HepG2 (cell line): ENCODE measurements around the gene COL13A1. TPM values are rescaled to one million over a fixed set of nuclear protein-coding genes. Genes with fewer than 3 reads are reported as not detected.
A peak's percentile ranks its signal among the peaks of the same experiment; 100 is the strongest.

Experiments used
- ATAC-seq: fragments of 200-7000 bp; cut with Tn5 transposase; 3 replicates; pipeline ENCODE4 v1.9.1; 2020; ENCODE audit warnings: mild to moderate bottlenecking, moderate library complexity
- BruUV-seq: library from RNA; stranded (reverse); fragments of 400-500 nt; replicated peaks from 2 replicates; lab custom pipeline; 2021; lab: Mats Ljungman, UMichigan
- CTCF ChIA-PET: fragments of 300-600 bp; formaldehyde crosslinking; extraction: SDS; loops from one replicate; lab custom pipeline; 2021; ENCODE audit warnings: low total read pairs, inconsistent platforms, low intra/inter-chr PET ratio; lab: Yijun Ruan, JAX
- POLR2A ChIA-PET: fragments of 350-600 bp; sonication (Branson Sonifier 250); formaldehyde crosslinking; loops from one replicate; lab custom pipeline; 2020; ENCODE audit warnings: antibody characterized with exemption, inconsistent platforms; lab: Yijun Ruan, JAX
- DNase-seq: peaks from one replicate; pipeline ENCODE4 v3.0.0-alpha.2; 2015; ENCODE audit warnings: low spot score
- FAIRE-seq: peaks from 3 replicates; lab custom pipeline; 2011; peaks lifted over from hg19 to GRCh38; lab: Jason Lieb, UNC
- H2AFZ ChIP-seq: one replicate; pipeline ENCODE4 v1.6.1; 2011; ENCODE audit warnings: low read length, inconsistent platforms
- H3K27ac ChIP-seq: fragments of 300-600 bp; 3 replicates; pipeline ENCODE4 v1.8.0; 2011; ENCODE audit warnings: mixed run types, mild to moderate bottlenecking, mixed read lengths, low read length, inconsistent platforms; ENCODE audit not compliant: insufficient read depth; ENCODE audit errors: extremely low read length
- H3K27me3 ChIP-seq, 2 experiments: fragments of 200-600 bp in 1 of 2; 2 replicates in 1 of 2; 3 replicates in 1 of 2; pipeline versions ENCODE4 v1.6.0 to v1.8.0; 2011; ENCODE audit warnings: low read length in 2 of 2, mild to moderate bottlenecking in 2 of 2, moderate library complexity in 2 of 2, inconsistent platforms in 1 of 2; ENCODE audit not compliant: insufficient read depth in 2 of 2, control insufficient read depth in 1 of 2
- H3K36me3 ChIP-seq, 2 experiments: fragments of 200-600 bp in 1 of 2; replicated peaks in 1 of 2; 2 replicates in 1 of 2; 3 replicates in 1 of 2; pipeline versions ENCODE4 v1.5.1 to v1.8.0; 2011; ENCODE audit warnings: low read length in 2 of 2, inconsistent platforms in 1 of 2; ENCODE audit not compliant: insufficient read depth in 2 of 2, control insufficient read depth in 1 of 2
- H3K4me1 ChIP-seq: 2 replicates; pipeline ENCODE4 v1.5.1; 2012; ENCODE audit warnings: low read length, inconsistent platforms; ENCODE audit not compliant: insufficient read depth
- H3K4me2 ChIP-seq: 2 replicates; pipeline ENCODE4 v1.6.0; 2011; ENCODE audit warnings: low read depth, low read length, inconsistent platforms
- H3K4me3 ChIP-seq, 3 experiments: fragments of 200-600 bp in 1 of 3; sonication (generic), shearing (Covaris generic) in 1 of 3; replicated peaks in 1 of 3; 2 replicates each; pipeline ENCODE4 v1.5.1; 2011 to 2016; ENCODE audit warnings: low read length in 3 of 3, inconsistent platforms in 2 of 3, low read depth in 2 of 3, mild to moderate bottlenecking in 2 of 3, control low read depth in 1 of 3, mixed read lengths in 1 of 3; ENCODE audit not compliant: insufficient read depth in 1 of 3
- H3K79me2 ChIP-seq: one replicate; pipeline ENCODE4 v1.6.1; 2011; ENCODE audit warnings: low read length, inconsistent platforms; ENCODE audit not compliant: insufficient read depth
- H3K9ac ChIP-seq: 2 replicates; pipeline ENCODE4 v1.6.0; 2011; ENCODE audit warnings: mild to moderate bottlenecking, low read depth, low read length, inconsistent platforms; ENCODE audit not compliant: insufficient read depth
- H3K9me3 ChIP-seq: 2 replicates; pipeline ENCODE4 v1.5.1; 2012; ENCODE audit warnings: mild to moderate bottlenecking, low read length
- H4K20me1 ChIP-seq: 2 replicates; pipeline ENCODE4 v1.6.0; 2011; ENCODE audit warnings: inconsistent platforms, mild to moderate bottlenecking, low read length, moderate library complexity; ENCODE audit not compliant: insufficient read depth
- EED ChIP-seq: sonication (generic); formaldehyde crosslinking; IDR thresholded peaks from 2 replicates; pipeline ENCODE4 v1.5.0; 2020; ENCODE audit warnings: mild to moderate bottlenecking, missing genetic modification reagents
- NR3C1 ChIP-seq: sonication (generic); formaldehyde crosslinking; IDR thresholded peaks from 2 replicates; pipeline ENCODE4 v1.4.0; 2020; ENCODE audit warnings: missing genetic modification reagents
- POLR2AphosphoS2 ChIP-seq: IDR thresholded peaks from 2 replicates; pipeline ENCODE4 v1.6.1; 2011; ENCODE audit warnings: low read depth, low read length, improper control_type of control experiment
- SMC3 ChIP-seq: IDR thresholded peaks from 2 replicates; pipeline ENCODE4 v1.6.1; 2011; ENCODE audit warnings: low read length, improper control_type of control experiment
- STAG1 ChIP-seq: sonication (generic); formaldehyde crosslinking; IDR thresholded peaks from 2 replicates; pipeline ENCODE4 v1.4.0; 2020; ENCODE audit warnings: missing genetic modification reagents
- XRCC5 ChIP-seq: fragments of 200-400 bp; formaldehyde crosslinking; optimal IDR thresholded peaks from 2 replicates; pipeline ENCODE3; 2017; ENCODE audit warnings: mild to moderate bottlenecking, low read length
- ZNF720 ChIP-seq: sonication (generic); formaldehyde crosslinking; IDR thresholded peaks from 2 replicates; pipeline ENCODE4 v1.4.0; 2020; ENCODE audit warnings: missing genetic modification reagents
- WGBS: methylation state at CpG from one replicate; pipeline ENCODE4 v1.1.6; 2017; ENCODE audit warnings: low lambda C conversion rate; 5-methylcytosine and 5-hydroxymethylcytosine counted together
- in situ Hi-C: cut with HindIII; loops from 2 replicates; pipeline ENCODE4 v1.10.0; 2017; ENCODE audit warnings: low pct_unique_long_range_greater_than_20kb; ENCODE audit not compliant: extremely low pct_ligation_motif_present
- intact Hi-C: fragments of 100-400 bp; cut with micrococcal nuclease; formaldehyde crosslinking; loops from one replicate; pipeline ENCODE4 v1.10.0; 2022; ENCODE audit not compliant: unreplicated experiment
- polyA plus RNA-seq, 8 experiments: library from polyadenylated mRNA; depleted of rRNA in 3 of 8; stranded (reverse) in 7 of 8; unstranded in 1 of 8; fragments of >200 nt; fragmentation: Illumina TruSeq in 4 of 8; extraction: Trizol in 4 of 8; gene quantifications; 2 replicates each; pipeline versions ENCODE4 v1.2.1 to v1.2.3, GENCODE V29; 2011 to 2016; ENCODE audit warnings: low read depth in 4 of 8, missing spikeins in 1 of 8, mixed read lengths in 1 of 8; ENCODE audit not compliant: insufficient read depth in 1 of 8
- total RNA-seq, 5 experiments: library from RNA; depleted of rRNA; stranded (reverse); fragments of >200 nt; fragmentation: Illumina TruSeq; extraction: Trizol; gene quantifications; 2 replicates each; pipeline ENCODE4 v1.2.3, GENCODE V29; 2016; ENCODE audit warnings: low read depth in 1 of 5
- TF ChIP-seq, protein P1 (sequence below): sonication (generic); formaldehyde crosslinking; IDR thresholded peaks from 2 replicates; pipeline ENCODE4 v1.5.1; 2020; ENCODE audit warnings: mild to moderate bottlenecking, missing genetic modification reagents, moderate library complexity
- TF ChIP-seq, protein P2 (sequence below): sonication (generic); formaldehyde crosslinking; IDR thresholded peaks from 2 replicates; pipeline ENCODE4 v1.4.0; 2020; ENCODE audit warnings: mild to moderate bottlenecking, missing genetic modification reagents
- TF ChIP-seq, protein P3 (sequence below): sonication (generic); formaldehyde crosslinking; IDR thresholded peaks from 2 replicates; pipeline ENCODE4 v1.4.0; 2020; ENCODE audit warnings: missing genetic modification reagents

COL13A1 gene
- total and polyA plus RNA-seq, 2 of the 13 experiments (the other 11 are each of a cell fraction or from before 2014, with no cell fraction given), result 0.07 TPM; not detected in 1

DNA sequence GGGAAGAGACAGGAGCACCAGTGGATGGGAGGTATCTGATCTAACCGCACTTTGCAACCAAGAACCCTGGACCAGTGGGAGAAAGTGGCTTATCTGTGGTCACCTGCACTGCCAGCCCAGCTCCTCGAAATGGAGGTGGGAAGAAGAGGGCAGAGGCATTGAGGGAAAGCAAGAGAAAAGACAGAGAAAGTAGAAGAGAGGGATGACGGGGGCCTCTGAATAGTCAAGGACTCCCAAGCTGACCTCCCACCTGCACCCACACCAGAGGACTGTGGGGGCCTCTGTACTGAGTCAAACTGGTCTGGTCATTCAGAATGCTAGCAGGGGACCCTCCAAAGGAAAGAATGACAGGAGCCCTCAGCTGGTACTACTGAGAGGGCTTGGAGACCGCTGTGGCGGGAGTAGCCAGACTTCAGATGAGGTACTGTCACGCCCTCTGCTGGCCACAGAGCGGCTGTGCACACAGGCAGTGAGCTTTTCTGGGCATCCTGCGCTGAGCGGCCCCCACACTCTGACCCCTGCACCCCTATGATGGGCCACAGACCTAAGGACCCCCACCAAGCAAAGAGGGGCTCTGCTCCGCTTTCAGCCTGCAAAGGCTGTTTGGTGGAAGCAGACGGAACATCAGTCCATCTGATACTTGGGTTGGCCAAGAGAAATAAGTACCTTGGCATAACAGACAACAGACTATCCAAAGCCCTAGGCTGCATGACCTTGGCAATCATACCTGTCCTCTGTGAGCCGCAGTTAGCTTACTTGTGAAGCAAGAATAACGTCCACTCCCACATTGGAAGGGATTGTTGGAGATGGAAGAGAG lies 112.9 kb downstream of the COL13A1 start:
- DNase-seq, result peak; percentile 45
- peak; percentile 93 for ATAC-seq
- H3K27ac ChIP-seq, result no peak overlapping the region
- peaks cover 7 to 33% of the 10 kb centered on the region in 2 experiments; a peak in 4 of 5 replicates for H3K27me3 ChIP-seq
- intact Hi-C loops, result loop anchor here (1.0 to 10.0 kb wide), 3 partner anchors 13 to 270 kb away; no protein-coding TSS in a partner anchor
- H3K4me3 ChIP-seq, result no peak overlapping the region
- POLR2A ChIA-PET, result no interaction called here
- peak; percentile 18 for FAIRE-seq
- no TSS peak for BruUV-seq
- no peak overlapping the region for H3K4me2 ChIP-seq
- in situ Hi-C loops, result no loop called here
- no peak overlapping the region for H3K9ac ChIP-seq
- CTCF ChIA-PET, result interaction anchor here (1.3 to 1.8 kb wide), 2 partner anchors 13 to 218 kb away, joined by 5 to 14 read pairs; no protein-coding TSS in a partner anchor
- 15% methylated on average over 6 of the region's 13 CpGs for WGBS
- no peaks in the 10 kb centered on the region for H4K20me1 ChIP-seq
- H3K4me1 ChIP-seq, result no peaks in the 10 kb centered on the region
- no peaks in the 10 kb centered on the region for H3K79me2 ChIP-seq
- H2AFZ ChIP-seq, result no peak overlapping the region
- no peaks in the 10 kb centered on the region for H3K36me3 ChIP-seq
- H3K9me3 ChIP-seq, result no peaks in the 10 kb centered on the region
- no peak for TF ChIP-seq NR3C1 (CRISPR knock-in tag)
- TF ChIP-seq, protein P1, sequence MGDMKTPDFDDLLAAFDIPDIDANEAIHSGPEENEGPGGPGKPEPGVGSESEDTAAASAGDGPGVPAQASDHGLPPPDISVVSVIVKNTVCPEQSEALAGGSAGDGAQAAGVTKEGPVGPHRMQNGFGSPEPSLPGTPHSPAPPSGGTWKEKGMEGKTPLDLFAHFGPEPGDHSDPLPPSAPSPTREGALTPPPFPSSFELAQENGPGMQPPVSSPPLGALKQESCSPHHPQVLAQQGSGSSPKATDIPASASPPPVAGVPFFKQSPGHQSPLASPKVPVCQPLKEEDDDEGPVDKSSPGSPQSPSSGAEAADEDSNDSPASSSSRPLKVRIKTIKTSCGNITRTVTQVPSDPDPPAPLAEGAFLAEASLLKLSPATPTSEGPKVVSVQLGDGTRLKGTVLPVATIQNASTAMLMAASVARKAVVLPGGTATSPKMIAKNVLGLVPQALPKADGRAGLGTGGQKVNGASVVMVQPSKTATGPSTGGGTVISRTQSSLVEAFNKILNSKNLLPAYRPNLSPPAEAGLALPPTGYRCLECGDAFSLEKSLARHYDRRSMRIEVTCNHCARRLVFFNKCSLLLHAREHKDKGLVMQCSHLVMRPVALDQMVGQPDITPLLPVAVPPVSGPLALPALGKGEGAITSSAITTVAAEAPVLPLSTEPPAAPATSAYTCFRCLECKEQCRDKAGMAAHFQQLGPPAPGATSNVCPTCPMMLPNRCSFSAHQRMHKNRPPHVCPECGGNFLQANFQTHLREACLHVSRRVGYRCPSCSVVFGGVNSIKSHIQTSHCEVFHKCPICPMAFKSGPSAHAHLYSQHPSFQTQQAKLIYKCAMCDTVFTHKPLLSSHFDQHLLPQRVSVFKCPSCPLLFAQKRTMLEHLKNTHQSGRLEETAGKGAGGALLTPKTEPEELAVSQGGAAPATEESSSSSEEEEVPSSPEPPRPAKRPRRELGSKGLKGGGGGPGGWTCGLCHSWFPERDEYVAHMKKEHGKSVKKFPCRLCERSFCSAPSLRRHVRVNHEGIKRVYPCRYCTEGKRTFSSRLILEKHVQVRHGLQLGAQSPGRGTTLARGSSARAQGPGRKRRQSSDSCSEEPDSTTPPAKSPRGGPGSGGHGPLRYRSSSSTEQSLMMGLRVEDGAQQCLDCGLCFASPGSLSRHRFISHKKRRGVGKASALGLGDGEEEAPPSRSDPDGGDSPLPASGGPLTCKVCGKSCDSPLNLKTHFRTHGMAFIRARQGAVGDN (CRISPR knock-in tag), result no peak
- 0 out of 2 replicates have a peak, but pooled peaks have one; percentile 56 for TF ChIP-seq EED (CRISPR knock-in tag)
- peak; percentile 80 for TF ChIP-seq STAG1 (CRISPR knock-in tag)
- TF ChIP-seq POLR2AphosphoS2, result no peak
- TF ChIP-seq, protein P2, sequence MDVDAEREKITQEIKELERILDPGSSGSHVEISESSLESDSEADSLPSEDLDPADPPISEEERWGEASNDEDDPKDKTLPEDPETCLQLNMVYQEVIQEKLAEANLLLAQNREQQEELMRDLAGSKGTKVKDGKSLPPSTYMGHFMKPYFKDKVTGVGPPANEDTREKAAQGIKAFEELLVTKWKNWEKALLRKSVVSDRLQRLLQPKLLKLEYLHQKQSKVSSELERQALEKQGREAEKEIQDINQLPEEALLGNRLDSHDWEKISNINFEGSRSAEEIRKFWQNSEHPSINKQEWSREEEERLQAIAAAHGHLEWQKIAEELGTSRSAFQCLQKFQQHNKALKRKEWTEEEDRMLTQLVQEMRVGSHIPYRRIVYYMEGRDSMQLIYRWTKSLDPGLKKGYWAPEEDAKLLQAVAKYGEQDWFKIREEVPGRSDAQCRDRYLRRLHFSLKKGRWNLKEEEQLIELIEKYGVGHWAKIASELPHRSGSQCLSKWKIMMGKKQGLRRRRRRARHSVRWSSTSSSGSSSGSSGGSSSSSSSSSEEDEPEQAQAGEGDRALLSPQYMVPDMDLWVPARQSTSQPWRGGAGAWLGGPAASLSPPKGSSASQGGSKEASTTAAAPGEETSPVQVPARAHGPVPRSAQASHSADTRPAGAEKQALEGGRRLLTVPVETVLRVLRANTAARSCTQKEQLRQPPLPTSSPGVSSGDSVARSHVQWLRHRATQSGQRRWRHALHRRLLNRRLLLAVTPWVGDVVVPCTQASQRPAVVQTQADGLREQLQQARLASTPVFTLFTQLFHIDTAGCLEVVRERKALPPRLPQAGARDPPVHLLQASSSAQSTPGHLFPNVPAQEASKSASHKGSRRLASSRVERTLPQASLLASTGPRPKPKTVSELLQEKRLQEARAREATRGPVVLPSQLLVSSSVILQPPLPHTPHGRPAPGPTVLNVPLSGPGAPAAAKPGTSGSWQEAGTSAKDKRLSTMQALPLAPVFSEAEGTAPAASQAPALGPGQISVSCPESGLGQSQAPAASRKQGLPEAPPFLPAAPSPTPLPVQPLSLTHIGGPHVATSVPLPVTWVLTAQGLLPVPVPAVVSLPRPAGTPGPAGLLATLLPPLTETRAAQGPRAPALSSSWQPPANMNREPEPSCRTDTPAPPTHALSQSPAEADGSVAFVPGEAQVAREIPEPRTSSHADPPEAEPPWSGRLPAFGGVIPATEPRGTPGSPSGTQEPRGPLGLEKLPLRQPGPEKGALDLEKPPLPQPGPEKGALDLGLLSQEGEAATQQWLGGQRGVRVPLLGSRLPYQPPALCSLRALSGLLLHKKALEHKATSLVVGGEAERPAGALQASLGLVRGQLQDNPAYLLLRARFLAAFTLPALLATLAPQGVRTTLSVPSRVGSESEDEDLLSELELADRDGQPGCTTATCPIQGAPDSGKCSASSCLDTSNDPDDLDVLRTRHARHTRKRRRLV (CRISPR knock-in tag), result no peak
- TF ChIP-seq XRCC5, result peak; percentile 31
- TF ChIP-seq, protein P3, sequence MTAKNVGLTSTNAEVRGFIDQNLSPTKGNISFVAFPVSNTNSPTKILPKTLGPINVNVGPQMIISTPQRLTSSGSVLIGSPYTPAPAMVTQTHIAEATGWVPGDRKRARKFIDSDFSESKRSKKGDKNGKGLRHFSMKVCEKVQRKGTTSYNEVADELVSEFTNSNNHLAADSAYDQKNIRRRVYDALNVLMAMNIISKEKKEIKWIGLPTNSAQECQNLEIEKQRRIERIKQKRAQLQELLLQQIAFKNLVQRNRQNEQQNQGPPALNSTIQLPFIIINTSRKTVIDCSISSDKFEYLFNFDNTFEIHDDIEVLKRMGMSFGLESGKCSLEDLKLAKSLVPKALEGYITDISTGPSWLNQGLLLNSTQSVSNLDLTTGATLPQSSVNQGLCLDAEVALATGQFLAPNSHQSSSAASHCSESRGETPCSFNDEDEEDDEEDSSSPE (CRISPR knock-in tag), result 0 out of 2 replicates have a peak, but pooled peaks have one; percentile 36
- TF ChIP-seq ZNF720 (CRISPR knock-in tag), result no peak
- peak; percentile 57 for TF ChIP-seq SMC3
